ENCODE data around the gene LMO3.

Gene LMO3

GRCh38 chr12:16599081-16599480 lies 6.9 kb downstream of the LMO3 start:
- DNase-seq, result no peak

- no peak for DNase-seq
Observed at GRCh38 chr12:16594797-16595196, 11.2 kb downstream of the LMO3 start.

GRCh38 chr12:16593546-16593945 lies 12.4 kb downstream of the LMO3 start:
- DNase-seq, result no peak

- DNase-seq, result no peak
Observed at GRCh38 chr12:16590645-16591044, 15.3 kb downstream of the LMO3 start.

- no peak for DNase-seq
Observed at GRCh38 chr12:16588812-16589211, 17.1 kb downstream of the LMO3 start.

GRCh38 chr12:16587514-16587913 lies 18.4 kb downstream of the LMO3 start:
- DNase-seq, result no peak

GRCh38 chr12:16587110-16587453 lies 18.9 kb downstream of the LMO3 start:
- DNase-seq, result no peak

GRCh38 chr12:16586350-16587109 lies 19.4 kb downstream of the LMO3 start:
- no peak for DNase-seq

GRCh38 chr12:16585781-16586180 lies 20.2 kb downstream of the LMO3 start:
- DNase-seq, result no peak

GRCh38 chr12:16583969-16584745 lies 21.8 kb downstream of the LMO3 start:
- DNase-seq, result no peak

GRCh38 chr12:16581416-16581815 lies 24.5 kb downstream of the LMO3 start:
- no peak for DNase-seq

- DNase-seq, result no peak
Observed at GRCh38 chr12:16579041-16579440, 26.9 kb downstream of the LMO3 start.

GRCh38 chr12:16573398-16574077 lies 32.4 kb downstream of the LMO3 start:
- DNase-seq, result no peak

- DNase-seq, result no peak
Observed at GRCh38 chr12:16568873-16569272, 37.1 kb downstream of the LMO3 start.

- DNase-seq, result no peak
Observed at GRCh38 chr12:16564675-16565074, 41.3 kb downstream of the LMO3 start.

GRCh38 chr12:16563504-16563903 lies 42.5 kb downstream of the LMO3 start:
- DNase-seq, result no peak

- no peak for DNase-seq
Observed at GRCh38 chr12:16562921-16563320, 43.0 kb downstream of the LMO3 start.

- DNase-seq, result no peak
Observed at GRCh38 chr12:16562435-16562834, 43.5 kb downstream of the LMO3 start.

GRCh38 chr12:16560273-16560672 lies 45.7 kb downstream of the LMO3 start:
- no peak for DNase-seq

- DNase-seq, result no peak
Observed at GRCh38 chr12:16555630-16556029, 50.3 kb downstream of the LMO3 start.

- no peak for DNase-seq
Observed at GRCh38 chr12:16553457-16553856, 52.5 kb downstream of the LMO3 start.

GRCh38 chr12:16552301-16552700 lies 53.7 kb downstream of the LMO3 start:
- DNase-seq, result no peak

- DNase-seq, result no peak
Observed at GRCh38 chr12:16545836-16546235, 60.1 kb downstream of the LMO3 start.

- DNase-seq, result no peak
Observed at GRCh38 chr12:16542586-16542985, 63.4 kb downstream of the LMO3 start.
